ENCODE data around the gene ZFYVE27.
A peak's percentile ranks its signal among the peaks of the same experiment; 100 is the strongest.

DNA sequence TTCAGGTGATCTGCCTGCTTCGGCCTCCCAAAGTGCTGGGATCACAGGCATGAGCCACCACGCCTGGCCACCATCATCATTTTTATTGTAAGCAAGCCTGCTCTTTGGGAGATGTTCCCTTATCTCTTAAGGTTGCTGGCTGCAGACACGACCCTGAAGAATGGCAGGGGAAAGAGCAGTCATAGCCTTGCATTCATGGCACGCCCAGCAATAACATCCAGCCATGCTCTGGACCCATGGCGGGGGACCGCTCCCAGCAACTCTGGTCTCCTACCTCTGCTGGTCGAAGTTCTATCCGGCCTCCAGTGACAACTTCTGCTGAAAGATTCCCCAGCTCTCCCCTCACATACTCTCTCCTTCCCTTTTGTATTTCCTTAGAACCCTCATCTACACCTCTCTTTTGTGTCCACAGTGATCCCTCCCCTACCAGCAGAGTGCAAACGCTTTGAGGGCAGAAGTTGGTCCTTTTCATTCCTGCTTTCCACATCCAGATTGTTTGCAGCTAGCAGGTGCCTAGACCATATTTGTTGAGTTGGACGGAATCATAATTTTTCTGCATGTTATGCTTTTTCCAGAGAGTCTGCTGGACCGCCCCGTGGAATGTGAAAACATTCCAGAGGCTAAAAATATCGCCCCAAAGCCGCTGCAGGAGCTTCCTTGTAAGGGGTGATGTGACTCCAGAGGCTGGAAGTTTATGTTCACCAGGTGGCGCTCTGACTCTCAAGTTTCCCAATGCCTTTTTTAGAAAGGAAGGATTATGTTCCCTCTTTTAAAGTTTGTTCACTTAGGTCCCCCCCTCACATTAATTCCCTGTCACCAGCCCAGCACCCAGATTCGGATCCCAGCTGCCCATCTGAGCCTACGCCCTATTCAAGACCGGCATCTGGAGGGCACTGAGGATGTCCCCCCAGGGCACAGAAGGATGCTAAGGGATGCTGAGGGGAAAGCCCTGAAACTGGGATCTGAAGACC, 27.7 kb upstream of the ZFYVE27 start:
- peak; percentile 41 to 65 (median 58) for TF ChIP-seq CTCF (IDR thresholded peaks at IDR 0.05)
- TF ChIP-seq POLR2AphosphoS5 (IDR thresholded peaks at IDR 0.05): peak in 1 of 4 donors; percentile 10
- no peak for TF ChIP-seq POLR2A (IDR thresholded peaks at IDR 0.05)
- no peak for TF ChIP-seq EP300 (IDR thresholded peaks at IDR 0.05)

All from sigmoid colon (tissue), 4 donors.